ENCODE measurements around the gene POLR2F.

Gene POLR2F

GRCh38 chr22:37953437-37954179 lies at the start of gene POLR2F, which contains the start of gene C22orf23:
Gene POLR2F, plus strand, starts transcription at chr22:37953699. Its CDS starts 89 bp downstream, at chr22:37953788.
Gene C22orf23, minus strand, starts transcription at chr22:37953601. Its CDS starts 452 bp downstream, at chr22:37953149.
- H3K4me1 ChIP-seq: peaks cover 18 to 33% (median 22%) of the 10 kb centered on the region in 10 experiments
- peaks cover 0 to 47% (median 17%) of the 10 kb centered on the region in 11 experiments; a peak in 12 of 22 replicates for H4K20me1 ChIP-seq
- H3K9ac ChIP-seq: peak within 1 kb of the TSS; percentile 88 to 96 (median 90)
- peaks cover 16 to 28% (median 23%) of the 10 kb centered on the region in 11 experiments for H3K27me3 ChIP-seq
- H3K9me3 ChIP-seq (replicated peaks in 1 of 11): no peaks in the 10 kb centered on the region
- H3K4me2 ChIP-seq: peak within 1 kb of the TSS; percentile 83 to 98 (median 92)
- no peak for TF ChIP-seq Cebpa-rat (IDR thresholded peaks at IDR 0.05)
- H3K4me3 ChIP-seq: peak within 1 kb of the TSS; percentile 82 to 99 (median 94)
- peaks cover 21 to 32% (median 28%) of the 10 kb centered on the region in 11 experiments for H3K36me3 ChIP-seq
- H3K27ac ChIP-seq: peak within 1 kb of the TSS; percentile 69 to 84 (median 80)

- Histone ChIP-seq H3K9me3 (replicated peaks in 1 of 11) (no peaks in the 10 kb centered on the region), H3K4me1 (peaks cover 14 to 67% (median 63%) of the 10 kb centered on the region in 10 experiments), H3K27me3 (no peaks in the 10 kb centered on the region), H3K4me2 (peak overlapping the region; percentile 92 to 100 (median 99)), H4K20me1 (peaks cover 4 to 32% (median 20%) of the 10 kb centered on the region in 11 experiments; a peak in 12 of 22 replicates), H3K9ac (peak overlapping the region in 10 of 11 experiments; percentile 87 to 98 (median 94); a peak in 18 of 22 replicates), H3K4me3 (peak overlapping the region in 7 of 10 experiments; percentile 75 to 93 (median 86); a peak in 10 of 20 replicates), H3K27ac (peak overlapping the region in 10 of 11 experiments; percentile 87 to 97 (median 94); a peak in 20 of 22 replicates), H3K36me3 (peaks cover 0 to 6% (median 0%) of the 10 kb centered on the region in 11 experiments; a peak in 3 of 22 replicates)
- peak in 4 of 11 experiments; percentile 9 to 76 (median 38); a peak in 4 of 22 replicates for TF ChIP-seq Cebpa-rat (IDR thresholded peaks at IDR 0.05)
Measured at GRCh38 chr22:37904572-37905533, 48.6 kb upstream of the POLR2F start.

- no peak for TF ChIP-seq Cebpa-rat (IDR thresholded peaks at IDR 0.05)
- Histone ChIP-seq H3K27ac (peak within 1 kb of the TSS; percentile 87 to 97 (median 94)), H3K4me2 (peak within 1 kb of the TSS; percentile 92 to 100 (median 99)), H3K4me1 (peaks cover 21 to 74% (median 70%) of the 10 kb centered on the region in 10 experiments), H3K4me3 (peak within 1 kb of the TSS; percentile 75 to 93 (median 87)), H4K20me1 (peaks cover 11 to 41% (median 28%) of the 10 kb centered on the region in 11 experiments; a peak in 15 of 22 replicates), H3K36me3 (peaks cover 0 to 6% (median 0%) of the 10 kb centered on the region in 11 experiments; a peak in 3 of 22 replicates), H3K9ac (peak within 1 kb of the TSS; percentile 87 to 98 (median 95)), H3K27me3 (no peaks in the 10 kb centered on the region), H3K9me3 (replicated peaks in 1 of 11) (no peaks in the 10 kb centered on the region)
Measured at GRCh38 chr22:37905534-37906363, 47.8 kb upstream of the POLR2F start, which contains the start of gene MICALL1. Gene MICALL1, plus strand, starts transcription at chr22:37906297. Its CDS starts 126 bp downstream, at chr22:37906423.

DNA sequence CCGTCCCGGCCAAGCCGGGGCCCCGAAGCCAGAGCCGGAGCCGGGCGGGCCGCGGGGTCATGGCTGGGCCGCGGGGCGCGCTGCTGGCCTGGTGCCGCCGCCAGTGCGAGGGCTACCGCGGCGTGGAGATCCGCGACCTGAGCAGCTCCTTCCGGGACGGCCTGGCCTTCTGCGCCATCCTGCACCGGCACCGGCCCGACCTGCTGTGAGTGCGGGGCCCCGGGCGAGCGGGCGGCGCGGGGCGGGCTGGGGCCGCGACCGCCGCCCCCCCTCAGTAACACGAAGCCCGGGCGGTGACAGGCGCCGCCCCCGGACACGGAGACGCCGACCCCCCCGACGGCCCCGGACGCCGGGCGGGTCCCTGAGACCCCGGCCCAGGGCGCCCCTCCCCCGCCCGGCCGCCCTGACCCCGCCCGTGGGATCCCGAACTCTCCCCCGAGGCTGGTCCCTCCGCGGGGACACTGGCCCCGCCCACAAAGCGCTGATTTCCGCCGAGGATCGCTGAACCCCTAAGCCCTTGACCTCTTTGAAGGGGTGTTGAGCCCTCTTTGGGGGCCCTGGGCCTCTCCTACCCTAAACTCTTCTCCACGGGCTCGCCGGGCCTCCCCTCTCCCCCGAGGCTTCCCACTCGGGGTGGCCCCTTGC lies 47.0 kb upstream of the POLR2F start:
- Histone ChIP-seq H3K4me2 (peak overlapping the region; percentile 92 to 100 (median 99)), H3K27me3 (no peaks in the 10 kb centered on the region), H3K4me1 (peaks cover 29 to 75% (median 70%) of the 10 kb centered on the region in 10 experiments), H3K36me3 (peaks cover 0 to 6% (median 0%) of the 10 kb centered on the region in 11 experiments; a peak in 4 of 22 replicates), H3K9ac (peak overlapping the region; percentile 87 to 98 (median 95)), H3K9me3 (replicated peaks in 1 of 11) (no peaks in the 10 kb centered on the region), H4K20me1 (peaks cover 17 to 49% (median 35%) of the 10 kb centered on the region in 11 experiments; a peak in 17 of 22 replicates), H3K4me3 (peak overlapping the region; percentile 75 to 93 (median 87)), H3K27ac (peak overlapping the region; percentile 87 to 97 (median 94))
- TF ChIP-seq Cebpa-rat (IDR thresholded peaks at IDR 0.05): no peak

DNA sequence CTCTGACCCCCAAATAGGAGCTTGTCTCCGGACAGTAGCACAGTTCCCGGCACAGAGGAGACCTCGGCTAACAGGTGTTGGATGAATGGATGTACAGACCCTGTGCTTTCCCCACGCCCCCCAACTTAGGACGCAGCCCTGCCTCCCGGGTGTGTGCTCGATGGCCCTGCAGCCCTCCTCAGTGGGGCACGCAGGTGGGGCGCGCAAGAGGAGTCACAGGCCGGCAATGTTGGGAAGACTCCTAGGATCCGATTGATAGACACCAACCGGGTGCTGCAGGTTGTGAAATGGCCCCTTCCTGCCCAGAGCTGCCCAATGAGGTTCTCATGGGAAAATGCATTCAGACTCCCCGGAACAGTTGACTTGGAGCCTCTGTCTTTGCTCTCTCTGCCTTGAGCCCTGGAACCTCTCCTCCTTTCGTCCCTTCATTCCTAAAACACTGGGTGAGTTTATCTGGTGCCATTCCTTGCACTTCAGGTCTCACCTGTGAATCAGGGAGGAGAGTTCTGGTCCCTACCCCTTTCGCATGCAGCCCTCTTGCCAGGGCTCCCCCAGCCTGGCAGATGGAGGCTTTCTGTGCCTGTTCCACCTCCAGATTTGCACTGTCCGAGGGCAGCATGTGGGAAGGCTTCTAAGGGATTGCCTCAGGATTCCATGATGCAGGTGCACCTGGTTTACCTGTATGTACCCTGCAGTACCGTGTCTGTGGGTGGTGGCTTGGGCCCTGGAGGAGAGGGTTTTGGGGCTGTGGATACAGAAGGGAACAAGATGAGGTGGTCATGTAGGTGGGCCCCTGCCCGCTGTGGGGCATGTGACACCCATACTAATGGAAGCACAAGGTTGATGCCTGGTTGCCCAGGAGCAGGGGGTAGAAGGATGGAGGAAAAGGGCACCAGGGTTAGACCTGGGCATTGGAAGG lies 46.2 kb upstream of the POLR2F start:
- Histone ChIP-seq H3K9ac (peak overlapping the region; percentile 87 to 98 (median 95)), H3K4me3 (peak overlapping the region; percentile 75 to 93 (median 87)), H4K20me1 (peaks cover 17 to 57% (median 43%) of the 10 kb centered on the region in 11 experiments; a peak in 18 of 22 replicates), H3K27ac (peak overlapping the region; percentile 87 to 97 (median 94); a peak in 21 of 22 replicates), H3K27me3 (no peaks in the 10 kb centered on the region), H3K4me1 (peaks cover 37 to 79% (median 75%) of the 10 kb centered on the region in 10 experiments), H3K36me3 (peaks cover 0 to 14% (median 4%) of the 10 kb centered on the region in 11 experiments; a peak in 12 of 22 replicates), H3K4me2 (peak overlapping the region; percentile 92 to 100 (median 99)), H3K9me3 (replicated peaks in 1 of 11) (no peaks in the 10 kb centered on the region)
- no peak for TF ChIP-seq Cebpa-rat (IDR thresholded peaks at IDR 0.05)

GRCh38 chr22:37909766-37910165 lies 43.7 kb upstream of the POLR2F start:
- Histone ChIP-seq H3K27me3 (no peaks in the 10 kb centered on the region), H3K27ac (peak overlapping the region in 3 of 11 experiments; percentile 4 to 73 (median 13); a peak in 3 of 22 replicates)

More at GRCh38 chr22:37909766-37910165, 43.7 kb upstream of the POLR2F start:
- Histone ChIP-seq H4K20me1 (peaks cover 17 to 74% (median 51%) of the 10 kb centered on the region in 11 experiments; a peak in 18 of 22 replicates), H3K9me3 (replicated peaks in 1 of 11) (no peaks in the 10 kb centered on the region), H3K4me1 (peaks cover 56 to 94% (median 92%) of the 10 kb centered on the region in 10 experiments), H3K9ac (peak overlapping the region in 4 of 11 experiments; percentile 44 to 63 (median 52); a peak in 4 of 22 replicates), H3K36me3 (peaks cover 0 to 27% (median 9%) of the 10 kb centered on the region in 11 experiments; a peak in 16 of 22 replicates), H3K4me2 (peak overlapping the region; percentile 36 to 100 (median 84); a peak in 21 of 22 replicates), H3K4me3 (no peak overlapping the region)
- no peak for TF ChIP-seq Cebpa-rat (IDR thresholded peaks at IDR 0.05)
